SK-N-MC (cell line): ENCODE measurements around the gene PDK2.

ENCODE experiments used
- EZH2 ChIP-seq: fragments of 200-600 bp; sonication (generic); IDR thresholded peaks from one replicate; pipeline ENCODE4 v1.6.1; 2017; ENCODE audit warnings: antibody characterized with exemption
- FOXP2 ChIP-seq: optimal IDR thresholded peaks from 2 replicates; pipeline ENCODE3; 2011; ENCODE audit warnings: mild to moderate bottlenecking, moderate library complexity; ENCODE audit not compliant: insufficient read depth; ENCODE audit errors: extremely low read length, control extremely low read depth
- POLR2AphosphoS5 ChIP-seq: IDR thresholded peaks from 2 replicates; pipeline ENCODE4 v1.6.1; 2012; ENCODE audit warnings: mild to moderate bottlenecking, low read depth, low read length, borderline replicate concordance

DNA sequence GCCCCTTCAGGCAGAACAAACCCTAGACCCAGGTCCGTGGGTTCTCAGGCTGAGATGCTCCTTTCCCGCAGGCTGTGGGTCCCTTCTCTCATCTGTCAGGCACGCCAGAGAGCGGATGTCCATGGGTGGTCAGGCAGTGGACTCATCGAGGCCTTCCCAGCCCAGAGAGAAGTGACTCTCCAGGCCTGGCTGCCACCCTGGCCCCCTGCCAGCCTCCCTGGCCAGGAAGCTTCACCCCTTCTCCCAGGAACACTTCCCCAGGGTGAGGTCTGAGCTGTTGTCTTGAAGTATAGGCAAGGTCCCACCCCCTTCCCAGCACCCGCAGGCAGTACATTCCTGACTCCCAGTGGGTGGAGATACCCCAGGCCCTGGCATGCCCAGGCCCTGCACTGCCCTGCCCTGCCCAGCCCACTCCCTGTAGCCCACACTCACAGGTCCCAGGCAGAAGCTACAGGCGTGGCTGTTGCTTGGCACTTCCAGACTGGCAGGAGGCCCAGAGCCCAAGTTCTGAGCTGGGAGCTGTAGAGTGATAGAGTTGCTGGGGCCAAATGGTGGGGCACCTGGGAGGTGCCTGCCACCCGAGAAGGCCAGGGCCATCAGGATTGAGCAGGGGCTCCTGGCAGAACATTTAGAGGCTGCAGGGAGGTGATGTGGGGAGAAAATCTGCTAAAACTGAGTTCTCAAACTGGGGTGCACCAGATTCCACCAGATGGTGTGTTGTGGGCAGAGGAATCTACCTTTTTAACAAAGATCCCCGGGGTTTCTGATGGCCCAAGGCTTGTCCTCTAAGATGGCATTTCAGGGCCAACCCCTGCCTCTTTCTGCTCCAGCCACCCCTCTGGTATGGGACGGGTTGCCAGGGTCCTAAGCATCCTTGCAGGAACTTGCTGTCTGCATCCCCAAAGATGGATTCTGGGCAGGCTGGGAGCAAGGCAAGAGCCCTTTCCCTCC, 32.6 kb upstream of the PDK2 start:
- TF ChIP-seq EZH2 (no peak), POLR2AphosphoS5 (no peak), FOXP2 (no peak)
